Stimulated activated CD4-positive, alpha-beta T cell treated with anti-CD3 and anti-CD28 coated beads, Interleukin-4, amount 100 ng/mL, for 48 hours (primary cell): ENCODE measurements around the gene GBP4.
"Not testable (repeated sequence)": the region's sequence is repeated elsewhere in the genome, so short reads cannot be mapped to it uniquely, and the experiment has no call there.

Experiments used
- DNase-seq, 2 donors: peaks; one replicate each; pipeline ENCODE4 v3.0.0-alpha.2; 2020; ENCODE audit warnings: low read depth in 2 of 2

The GBP4 gene, protein sequence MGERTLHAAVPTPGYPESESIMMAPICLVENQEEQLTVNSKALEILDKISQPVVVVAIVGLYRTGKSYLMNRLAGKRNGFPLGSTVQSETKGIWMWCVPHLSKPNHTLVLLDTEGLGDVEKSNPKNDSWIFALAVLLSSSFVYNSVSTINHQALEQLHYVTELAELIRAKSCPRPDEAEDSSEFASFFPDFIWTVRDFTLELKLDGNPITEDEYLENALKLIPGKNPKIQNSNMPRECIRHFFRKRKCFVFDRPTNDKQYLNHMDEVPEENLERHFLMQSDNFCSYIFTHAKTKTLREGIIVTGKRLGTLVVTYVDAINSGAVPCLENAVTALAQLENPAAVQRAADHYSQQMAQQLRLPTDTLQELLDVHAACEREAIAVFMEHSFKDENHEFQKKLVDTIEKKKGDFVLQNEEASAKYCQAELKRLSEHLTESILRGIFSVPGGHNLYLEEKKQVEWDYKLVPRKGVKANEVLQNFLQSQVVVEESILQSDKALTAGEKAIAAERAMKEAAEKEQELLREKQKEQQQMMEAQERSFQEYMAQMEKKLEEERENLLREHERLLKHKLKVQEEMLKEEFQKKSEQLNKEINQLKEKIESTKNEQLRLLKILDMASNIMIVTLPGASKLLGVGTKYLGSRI

DNA sequence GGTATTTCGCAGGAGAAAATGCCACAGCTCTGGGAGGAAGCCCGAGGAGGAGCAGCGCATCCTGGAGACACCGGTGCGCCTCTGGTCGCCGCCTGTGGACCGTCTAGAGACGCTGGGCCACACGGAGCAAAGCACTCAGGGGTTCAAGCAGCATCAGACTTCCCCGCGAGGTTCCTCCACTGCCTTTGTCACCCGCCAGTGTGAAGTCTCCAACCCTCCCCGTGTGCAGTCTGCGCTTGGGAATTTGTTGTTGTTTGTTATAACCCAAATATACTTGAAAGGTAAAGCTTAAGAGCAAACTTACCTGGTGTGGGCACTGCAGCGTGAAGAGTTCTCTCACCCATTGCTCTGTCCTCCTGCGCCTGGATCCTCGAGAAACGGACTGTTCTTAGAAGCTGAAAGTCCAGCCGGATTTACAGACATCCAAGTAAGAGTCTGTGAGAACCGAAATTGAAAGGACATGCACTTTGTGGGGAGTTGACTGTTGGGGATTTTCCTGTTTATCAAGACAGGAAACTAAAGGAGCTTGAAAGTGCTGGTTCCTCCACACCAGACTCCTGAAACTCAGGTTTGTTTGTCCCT lies at the start of gene GBP4:
GBP4 (minus strand) TSS at position 452 of the 582 bp plus-strand sequence; CDS start at position 344, 108 bp downstream.
- peak in 1 of 2 donors; percentile 37 for DNase-seq

GRCh38 chr1:89243046-89243445 lies 44.3 kb upstream of the GBP4 start:
- DNase-seq: no peak

- no peak for DNase-seq
Observed at GRCh38 chr1:89221341-89221740, 22.6 kb upstream of the GBP4 start.

- DNase-seq: not testable (repeated sequence)
Observed at GRCh38 chr1:89219851-89220250, 21.1 kb upstream of the GBP4 start.

GRCh38 chr1:89218941-89219340 lies 20.2 kb upstream of the GBP4 start:
- DNase-seq: not testable (repeated sequence)

GRCh38 chr1:89213347-89213746 lies 14.6 kb upstream of the GBP4 start:
- no peak for DNase-seq

DNA sequence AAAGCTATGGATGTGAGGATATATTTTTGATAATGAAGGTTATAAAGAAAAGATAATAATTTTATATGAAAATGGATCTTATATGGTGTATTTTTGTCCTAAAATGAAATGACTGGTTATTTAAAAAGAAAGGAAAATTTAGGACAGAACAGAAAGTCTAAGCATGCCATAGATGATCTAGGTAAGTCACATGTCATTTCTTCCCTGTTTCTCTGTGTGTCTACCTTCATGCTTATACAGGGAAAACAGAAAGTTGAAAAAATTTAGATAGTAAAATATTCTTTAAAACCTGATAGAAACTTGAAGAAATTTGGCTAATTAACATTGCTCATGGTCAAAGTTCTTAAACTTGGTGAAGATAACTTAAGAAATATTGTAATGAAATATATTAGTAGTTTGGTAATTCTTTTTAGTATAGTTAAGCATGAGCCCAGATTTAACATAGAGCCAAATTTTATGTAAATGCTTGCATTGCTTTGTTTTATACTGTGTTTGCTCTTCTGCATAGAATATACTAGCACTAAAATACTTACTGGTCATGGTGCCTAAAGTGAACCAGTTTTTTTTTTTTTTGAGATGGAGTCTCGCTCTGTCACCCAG lies 12.4 kb upstream of the GBP4 start:
- DNase-seq: no peak

DNA sequence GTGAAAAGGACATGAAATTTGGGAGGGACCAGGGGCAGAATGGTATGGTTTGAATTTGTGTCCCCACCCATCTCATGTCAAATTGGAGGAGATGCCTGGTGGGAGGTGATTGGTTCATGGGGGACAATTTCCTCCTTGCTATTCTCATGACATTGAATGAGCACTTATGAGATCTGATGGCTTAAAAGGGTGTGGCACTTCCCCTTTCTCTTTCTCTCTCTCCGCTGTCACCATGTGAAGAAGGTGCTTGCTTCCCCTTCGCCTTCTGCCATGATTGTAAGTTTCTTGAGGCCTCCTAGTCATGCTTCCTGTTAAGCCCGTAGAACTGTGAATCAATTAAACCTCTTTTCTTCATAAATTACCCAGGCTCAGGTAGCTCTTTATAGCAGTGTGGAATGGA lies 7.6 kb upstream of the GBP4 start:
- DNase-seq: no peak

- no peak for DNase-seq
Observed at GRCh38 chr1:89203166-89203565, 4.4 kb upstream of the GBP4 start.

GRCh38 chr1:89201106-89201794 lies 2.5 kb upstream of the GBP4 start:
- DNase-seq: no peak

- DNase-seq: no peak
Observed at GRCh38 chr1:89200663-89201062, 1.9 kb upstream of the GBP4 start.

GRCh38 chr1:89199525-89200031 lies 836 bp upstream of the GBP4 start:
- DNase-seq: no peak

- no peak for DNase-seq
Observed at GRCh38 chr1:89198081-89198480, 661 bp downstream of the GBP4 start.

DNA sequence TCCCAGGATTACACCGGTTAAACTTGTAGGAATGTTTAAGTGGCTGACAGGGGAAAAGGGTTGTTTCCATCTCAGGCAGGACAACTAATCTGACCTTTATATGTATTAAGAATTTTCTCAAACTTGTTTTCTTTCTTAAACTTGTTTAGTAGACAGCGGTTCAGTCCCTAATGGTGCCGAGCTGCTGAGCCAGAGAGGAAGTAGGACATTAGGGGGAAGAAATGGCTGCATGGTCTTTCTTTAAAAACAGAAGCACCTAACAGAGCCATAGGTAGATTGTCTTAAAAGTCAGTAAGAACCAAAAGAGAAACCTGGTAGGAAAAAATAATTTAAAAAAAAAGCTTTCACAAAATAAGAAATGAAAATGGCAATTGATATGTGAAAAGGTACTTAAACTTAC lies 3.3 kb downstream of the GBP4 start:
- no peak for DNase-seq

GRCh38 chr1:89191314-89191713 lies 7.4 kb downstream of the GBP4 start:
- DNase-seq: no peak

GRCh38 chr1:89190017-89190416 lies 8.7 kb downstream of the GBP4 start:
- DNase-seq: no peak

- no peak for DNase-seq
Observed at GRCh38 chr1:89179343-89179742, 19.4 kb downstream of the GBP4 start.

DNA sequence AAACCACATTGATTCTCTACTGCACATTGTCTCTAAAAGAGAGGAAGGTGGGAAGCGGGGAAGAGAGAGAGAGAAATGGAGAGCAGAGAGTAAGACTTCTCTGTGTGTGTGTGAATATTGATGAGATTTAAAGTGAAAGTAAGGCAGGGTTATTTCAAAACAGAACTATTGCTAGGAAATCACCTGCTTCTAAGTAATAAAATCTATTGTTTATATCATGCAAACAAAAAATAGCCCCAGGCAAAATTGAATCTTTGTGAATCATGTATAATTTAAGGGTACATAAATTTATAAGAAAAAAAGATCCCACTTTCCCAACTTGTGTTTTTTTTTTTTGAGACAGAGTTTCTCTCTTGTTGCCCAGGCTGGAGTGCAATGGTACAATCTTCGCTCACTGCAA lies 21.8 kb downstream of the GBP4 start:
- DNase-seq: no peak

DNA sequence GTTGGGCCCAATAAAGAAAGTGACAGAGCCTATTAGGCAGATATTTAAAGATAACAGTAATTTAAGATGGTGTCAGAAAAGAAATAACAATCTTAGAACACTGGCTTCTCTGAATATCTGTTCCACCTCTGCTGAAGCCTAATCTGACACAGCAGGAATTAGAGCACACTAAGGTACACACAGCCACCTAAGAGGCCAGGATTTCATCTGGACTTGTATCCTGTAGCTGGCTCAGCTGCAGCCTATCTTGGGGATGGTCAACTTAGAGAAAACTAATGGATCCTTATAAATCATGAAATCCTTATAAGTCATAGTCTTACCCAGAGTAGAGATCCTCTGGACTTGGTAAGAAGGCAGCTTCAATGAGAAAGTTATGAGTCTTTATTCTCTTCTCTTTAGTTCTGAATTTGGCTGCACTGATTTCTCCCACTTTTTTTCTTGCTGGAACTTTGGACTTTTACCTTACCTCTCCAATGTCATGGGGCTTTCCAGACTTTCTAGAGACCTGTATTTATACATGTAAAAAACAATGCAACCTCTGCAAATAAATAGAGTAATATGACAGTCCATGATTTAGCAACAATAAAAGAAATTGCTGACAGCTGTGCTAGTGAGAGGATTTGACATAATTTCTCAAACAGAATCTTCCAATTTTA lies 23.0 kb downstream of the GBP4 start, which contains the start of gene GBP7:
GBP7 (minus strand) TSS at position 403 of the 656 bp plus-strand sequence. CDS start 4,068 bp downstream, outside the sequence.
- no peak for DNase-seq

- DNase-seq: no peak
Observed at GRCh38 chr1:89174491-89174890, 24.3 kb downstream of the GBP4 start.
